HG03064 (cell line): ENCODE measurements around the gene CBR1.

Experiments
- ATAC-seq: cut with Tn5 transposase; IDR thresholded peaks from one replicate; pipeline ENCODE4 v1.9.1; 2021; ENCODE audit warnings: low read depth; ENCODE audit not compliant: unreplicated experiment

CBR1 gene

DNA sequence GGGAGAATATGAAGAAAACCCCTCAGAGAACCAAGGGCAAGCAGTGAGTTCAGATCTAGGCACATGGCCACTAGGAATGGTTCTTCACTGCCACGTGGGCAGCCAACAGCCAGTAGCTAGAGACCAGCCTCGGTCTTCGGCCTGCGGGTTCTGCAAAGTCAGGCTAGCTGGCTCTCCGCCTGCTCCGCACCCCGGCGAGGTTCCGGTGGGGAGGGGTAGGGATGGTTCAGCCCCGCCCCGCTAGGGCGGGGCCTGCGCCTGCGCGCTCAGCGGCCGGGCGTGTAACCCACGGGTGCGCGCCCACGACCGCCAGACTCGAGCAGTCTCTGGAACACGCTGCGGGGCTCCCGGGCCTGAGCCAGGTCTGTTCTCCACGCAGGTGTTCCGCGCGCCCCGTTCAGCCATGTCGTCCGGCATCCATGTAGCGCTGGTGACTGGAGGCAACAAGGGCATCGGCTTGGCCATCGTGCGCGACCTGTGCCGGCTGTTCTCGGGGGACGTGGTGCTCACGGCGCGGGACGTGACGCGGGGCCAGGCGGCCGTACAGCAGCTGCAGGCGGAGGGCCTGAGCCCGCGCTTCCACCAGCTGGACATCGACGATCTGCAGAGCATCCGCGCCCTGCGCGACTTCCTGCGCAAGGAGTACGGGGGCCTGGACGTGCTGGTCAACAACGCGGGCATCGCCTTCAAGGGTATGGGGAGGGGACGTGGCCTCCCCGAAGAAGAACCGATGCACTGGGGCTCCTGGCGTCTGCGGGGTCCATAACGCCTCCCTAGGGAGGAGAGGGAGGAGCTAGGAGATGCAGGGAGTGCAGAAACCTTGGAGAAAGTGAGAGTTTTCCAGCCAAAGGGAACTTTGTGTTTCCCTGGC, at the start of gene CBR1:
Gene CBR1, plus strand, starts transcription at position 312 of the 871 bp plus-strand sequence. Its CDS starts 92 bp downstream, at position 404.
- ATAC-seq = peak; percentile 97

DNA sequence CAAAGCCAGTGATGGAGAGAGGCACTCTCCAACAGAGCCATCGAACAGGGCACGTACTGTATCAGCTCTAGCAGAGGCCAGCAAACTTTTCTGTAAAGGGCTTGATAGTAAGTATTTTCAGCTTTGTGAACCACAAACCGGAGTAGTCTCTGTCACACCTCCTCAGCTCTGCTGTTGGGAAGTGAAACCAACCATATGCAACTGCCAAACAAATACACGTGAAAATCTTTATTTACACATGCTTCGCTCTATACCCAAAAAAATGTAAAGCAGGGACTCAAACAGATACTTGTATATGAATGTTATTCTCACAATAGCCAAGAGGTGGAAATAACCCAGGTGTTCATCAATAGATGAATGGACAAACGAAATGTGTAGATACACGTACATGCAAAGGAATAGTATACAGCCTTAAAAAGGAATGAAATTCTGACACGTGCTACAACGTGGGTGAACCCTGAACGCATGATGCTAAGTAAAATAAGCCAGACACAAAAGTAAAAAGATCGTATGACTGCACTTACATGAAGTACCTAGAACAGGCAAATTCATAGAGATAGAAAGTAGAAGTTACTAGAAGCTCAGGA, 48.5 kb upstream of the CBR1 start:
- ATAC-seq = no peak

DNA sequence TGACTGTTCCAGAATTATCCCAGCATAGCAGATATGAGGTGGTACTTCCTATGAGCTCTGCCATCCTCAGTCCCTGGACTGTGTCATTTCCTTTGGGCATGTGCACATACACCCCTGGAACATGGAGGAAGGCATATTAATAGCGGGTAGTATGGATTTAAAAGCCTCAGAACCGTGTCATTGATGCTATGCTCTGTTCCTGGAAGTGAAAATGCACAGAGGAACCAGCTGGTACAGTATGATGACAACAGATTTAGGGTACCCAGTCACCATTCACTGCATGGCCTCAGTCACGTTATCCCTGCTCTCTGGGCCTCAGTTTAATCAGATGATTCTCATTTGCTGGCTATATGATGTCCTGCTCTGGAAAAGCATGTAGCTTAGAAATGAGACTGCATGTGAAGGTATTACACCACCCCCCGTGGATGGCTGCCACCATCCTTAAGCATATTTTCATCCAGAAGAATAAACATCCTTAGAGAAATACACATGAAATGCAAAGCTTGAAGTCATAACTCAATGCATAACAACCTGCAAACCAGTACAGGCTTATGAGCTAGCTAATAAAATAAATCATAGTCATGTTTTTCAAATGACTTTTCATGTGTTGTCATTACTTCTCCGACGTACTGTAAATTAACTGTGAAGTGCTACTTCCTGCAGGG, 47.3 kb upstream of the CBR1 start:
- ATAC-seq = no peak

DNA sequence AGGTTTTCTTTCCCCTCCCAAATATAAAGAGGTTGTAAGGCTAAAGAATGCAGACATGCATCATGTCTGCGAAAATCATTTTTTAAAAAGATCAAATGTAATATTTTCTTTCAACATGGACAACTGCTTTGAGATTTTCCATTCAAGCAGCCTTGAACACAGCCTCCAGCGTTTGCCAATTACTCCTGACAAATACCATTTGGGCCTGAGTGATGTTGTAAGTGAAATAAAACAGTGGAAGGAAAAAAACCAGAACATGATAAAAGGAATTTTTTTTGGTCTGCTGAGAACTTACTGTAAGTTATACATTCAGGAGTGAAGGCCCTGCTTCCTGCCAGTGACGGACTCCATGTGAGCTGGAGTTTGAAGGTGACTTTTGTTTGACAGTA, 46.7 kb upstream of the CBR1 start:
- no peak for ATAC-seq

DNA sequence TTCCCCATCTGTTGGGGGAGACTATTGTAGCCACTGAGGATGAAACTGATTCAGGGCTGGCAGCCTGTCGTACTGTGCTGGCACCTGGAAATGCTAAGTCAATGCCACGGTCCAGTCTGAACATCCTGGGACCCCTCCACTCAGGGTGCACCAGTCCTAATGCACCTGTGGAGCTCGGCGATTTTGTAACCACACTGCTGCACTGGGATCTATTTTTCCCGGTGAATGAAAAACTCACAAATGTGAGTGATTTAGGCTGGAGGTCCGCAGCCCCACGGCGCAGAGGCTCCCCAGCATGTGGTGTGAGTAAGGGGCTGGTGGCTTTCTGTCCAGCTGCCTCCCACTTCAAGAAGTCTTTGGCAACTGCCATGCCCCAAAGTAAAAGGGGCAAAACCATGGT, 45.0 kb upstream of the CBR1 start:
- no peak for ATAC-seq

DNA sequence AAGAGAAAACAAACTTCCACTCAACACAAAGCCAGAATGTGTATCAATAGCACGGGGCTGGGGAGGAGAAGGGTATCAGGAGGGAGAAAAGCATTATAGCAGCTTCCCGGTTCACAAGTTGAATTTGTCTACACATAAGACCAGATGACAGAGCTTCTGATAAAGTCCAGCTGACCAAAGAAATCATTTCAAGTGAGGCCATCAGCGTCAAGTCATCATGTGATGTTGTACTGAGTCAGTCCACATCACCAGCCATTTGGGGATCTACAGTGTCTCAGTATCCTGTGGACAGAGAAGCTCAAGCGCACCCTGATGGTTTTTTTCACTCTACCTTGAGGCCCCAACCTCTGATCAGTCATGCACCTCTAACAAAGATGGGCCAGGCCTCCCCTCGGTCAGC, 42.5 kb upstream of the CBR1 start:
- ATAC-seq = no peak

DNA sequence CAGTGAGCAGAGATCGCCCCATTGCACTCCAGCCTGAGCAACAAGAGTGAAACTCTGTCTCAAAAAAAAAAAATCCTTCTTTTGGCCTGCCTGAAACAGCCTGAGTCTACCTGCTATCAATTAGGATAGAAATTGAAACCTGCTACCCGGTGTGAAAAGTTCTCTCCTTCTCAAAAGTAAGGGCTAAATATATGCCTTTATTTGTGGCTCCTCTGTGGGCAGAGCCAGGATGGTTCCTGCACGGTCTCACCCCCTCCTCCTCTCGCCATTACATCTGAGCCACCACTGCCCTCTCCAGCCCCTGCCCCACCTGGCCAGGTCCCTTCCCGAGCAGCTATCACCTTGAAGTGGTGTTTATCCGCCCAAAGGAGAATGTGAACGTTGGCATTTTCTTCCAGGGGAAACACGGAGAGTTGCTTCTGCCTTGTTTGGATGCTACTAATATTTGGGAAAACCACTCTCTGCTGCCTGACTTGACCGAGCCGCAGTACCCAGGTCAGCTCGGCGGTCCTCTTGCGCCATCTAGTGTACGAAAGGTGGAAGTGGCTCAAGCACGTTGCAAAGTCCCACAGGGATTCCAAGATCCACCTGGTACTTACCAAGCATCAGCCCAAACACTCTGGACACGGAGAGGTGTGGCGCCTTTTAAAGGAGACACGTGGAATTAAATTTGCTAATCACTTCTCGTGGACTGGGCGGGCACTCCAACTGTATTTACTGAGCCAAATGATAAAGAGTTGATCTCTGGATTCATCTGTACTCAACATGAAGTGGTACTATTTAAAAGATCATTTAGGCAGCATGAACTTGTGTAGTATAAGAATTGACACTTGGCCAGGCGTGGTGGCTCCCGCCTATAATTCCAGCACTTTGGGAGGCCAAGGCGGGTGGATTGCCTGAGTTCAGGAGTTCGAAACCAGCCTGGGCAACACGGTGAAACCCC, 41.4 kb upstream of the CBR1 start:
- ATAC-seq = no peak

DNA sequence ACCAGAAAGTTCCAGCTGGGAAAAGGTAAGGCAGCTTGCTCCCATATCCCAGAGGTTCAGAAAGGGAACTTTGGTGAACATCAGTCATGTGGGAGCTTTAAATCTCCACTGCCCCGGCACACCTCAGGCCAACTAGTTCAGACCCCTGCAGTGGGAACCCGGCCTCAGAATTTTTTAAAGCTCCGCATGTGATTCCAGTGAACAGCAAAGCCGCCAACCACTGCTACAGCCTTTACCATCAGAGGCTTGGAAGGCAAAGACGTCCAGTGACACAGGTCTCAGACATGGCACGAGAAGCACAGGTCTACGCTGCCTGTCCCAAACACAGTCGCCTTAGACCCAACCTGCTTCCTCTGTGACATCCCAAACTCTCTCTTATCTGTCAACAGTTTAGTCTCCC, 40.5 kb upstream of the CBR1 start:
- ATAC-seq = no peak

DNA sequence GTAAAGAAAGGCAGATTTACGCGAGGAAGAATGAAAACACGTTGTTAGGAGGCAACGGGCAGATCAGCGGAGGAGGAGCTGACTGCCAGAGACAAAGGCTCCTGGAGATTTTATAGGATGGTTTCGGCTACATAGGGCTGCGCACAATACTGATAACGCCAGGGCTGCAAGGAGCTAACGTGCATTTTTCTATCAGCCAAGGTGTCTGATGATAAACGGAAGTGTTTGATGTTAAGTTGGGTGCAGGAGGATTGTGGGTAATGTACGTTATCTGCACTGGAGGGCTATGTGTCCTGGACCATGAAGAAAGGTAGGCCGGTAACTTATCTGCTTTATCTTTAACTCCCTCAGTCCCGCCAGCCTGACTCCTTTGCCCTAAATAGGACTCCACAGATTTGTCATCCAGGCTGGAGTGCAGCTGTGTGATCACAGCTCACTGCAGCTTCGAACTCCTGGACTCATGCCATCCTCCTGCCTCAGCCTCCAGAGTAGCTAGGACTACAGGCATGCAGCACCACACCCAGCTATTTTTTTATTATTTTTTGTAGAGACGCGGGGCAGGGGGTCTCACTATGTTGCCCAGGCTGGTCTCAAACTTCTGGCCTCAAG, 39.1 kb upstream of the CBR1 start:
- ATAC-seq = no peak

DNA sequence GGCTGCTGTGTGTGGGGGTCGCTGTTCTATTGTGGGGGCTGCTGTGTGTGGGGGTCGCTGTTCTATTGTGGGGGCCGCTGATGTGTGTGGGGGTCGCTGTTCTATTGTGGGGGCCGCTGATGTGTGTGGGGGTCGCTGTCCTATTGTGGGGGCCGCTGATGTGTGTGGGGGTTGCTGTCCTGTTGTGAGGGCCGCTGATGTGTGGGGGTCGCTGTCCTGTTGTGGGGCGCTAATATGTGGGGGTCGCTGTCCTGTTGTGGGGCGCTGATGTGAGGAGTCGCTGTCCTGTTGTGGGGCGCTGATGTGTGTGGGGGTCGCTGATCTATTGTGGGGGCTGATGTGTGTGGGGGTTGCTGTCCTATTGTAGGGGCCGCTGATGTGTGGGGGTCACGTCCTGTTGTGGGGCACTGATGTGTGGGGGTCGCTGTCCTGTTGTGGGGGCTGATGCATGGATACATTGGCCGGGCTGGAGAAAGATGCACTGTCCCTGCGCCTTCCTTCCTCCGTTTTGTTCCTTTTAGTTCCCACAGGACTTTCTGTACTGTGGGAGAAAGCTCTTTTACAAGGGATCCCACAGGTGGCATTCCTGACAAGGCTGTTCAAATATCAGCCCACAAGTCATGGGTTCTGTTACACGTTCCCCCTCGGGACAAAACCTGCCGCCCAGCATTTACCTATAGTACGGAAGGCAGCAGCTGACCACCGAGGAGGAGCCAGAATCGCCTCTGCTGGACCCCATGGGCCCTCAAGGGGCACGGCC, 37.0 kb upstream of the CBR1 start:
- no peak for ATAC-seq

DNA sequence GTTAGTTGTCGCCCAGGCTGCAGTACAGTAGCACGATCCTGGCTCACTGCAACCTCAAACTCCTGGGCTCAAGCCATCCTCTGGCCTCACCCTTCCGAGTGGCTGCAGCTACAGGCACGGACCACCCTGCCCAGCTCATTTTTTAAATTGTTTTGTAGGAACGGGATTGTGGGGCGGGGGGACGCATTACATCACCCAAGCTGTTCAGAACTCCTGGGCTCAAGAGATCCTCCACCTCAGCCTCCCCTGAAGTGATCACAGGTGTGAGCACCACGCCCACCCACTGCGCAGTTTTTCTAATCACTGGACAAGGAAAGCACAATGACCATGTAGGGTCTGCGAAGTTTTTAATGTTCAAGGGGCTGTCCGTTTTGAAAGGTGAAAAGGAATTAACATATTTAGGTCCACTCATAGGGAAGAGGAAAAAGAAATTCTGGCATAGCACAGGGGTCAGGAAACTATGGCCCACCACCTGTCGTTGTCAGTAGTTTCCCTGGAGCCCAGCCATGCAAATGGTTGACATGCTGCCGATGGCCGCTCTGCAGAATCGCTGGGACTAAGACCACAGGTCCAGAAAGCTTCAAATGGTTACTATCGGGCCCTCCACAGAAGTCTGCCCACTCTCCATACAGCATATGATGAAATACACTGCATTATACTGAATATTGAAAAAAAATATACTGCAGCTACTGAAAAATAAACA, 35.5 kb upstream of the CBR1 start:
- no peak for ATAC-seq

DNA sequence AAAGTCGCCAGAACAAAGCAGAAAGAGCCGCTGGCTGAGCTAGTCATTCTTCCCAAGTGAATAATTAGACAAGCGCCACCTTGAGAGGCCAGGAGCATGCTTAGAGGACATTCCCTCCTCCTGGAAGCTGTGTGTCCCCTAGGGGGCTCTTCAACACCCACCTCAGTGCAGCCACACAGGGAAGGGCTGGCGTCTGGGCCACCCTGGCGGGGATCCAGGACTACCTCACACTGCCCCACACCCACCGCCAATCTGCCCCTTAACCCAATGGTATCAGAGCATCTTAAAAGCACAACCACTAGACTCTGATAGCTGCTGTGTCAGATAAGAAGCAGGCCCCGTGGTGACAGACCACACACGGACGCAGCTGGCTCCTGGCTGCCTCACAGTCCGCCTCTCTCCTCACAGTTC, 34.4 kb upstream of the CBR1 start:
- no peak for ATAC-seq

DNA sequence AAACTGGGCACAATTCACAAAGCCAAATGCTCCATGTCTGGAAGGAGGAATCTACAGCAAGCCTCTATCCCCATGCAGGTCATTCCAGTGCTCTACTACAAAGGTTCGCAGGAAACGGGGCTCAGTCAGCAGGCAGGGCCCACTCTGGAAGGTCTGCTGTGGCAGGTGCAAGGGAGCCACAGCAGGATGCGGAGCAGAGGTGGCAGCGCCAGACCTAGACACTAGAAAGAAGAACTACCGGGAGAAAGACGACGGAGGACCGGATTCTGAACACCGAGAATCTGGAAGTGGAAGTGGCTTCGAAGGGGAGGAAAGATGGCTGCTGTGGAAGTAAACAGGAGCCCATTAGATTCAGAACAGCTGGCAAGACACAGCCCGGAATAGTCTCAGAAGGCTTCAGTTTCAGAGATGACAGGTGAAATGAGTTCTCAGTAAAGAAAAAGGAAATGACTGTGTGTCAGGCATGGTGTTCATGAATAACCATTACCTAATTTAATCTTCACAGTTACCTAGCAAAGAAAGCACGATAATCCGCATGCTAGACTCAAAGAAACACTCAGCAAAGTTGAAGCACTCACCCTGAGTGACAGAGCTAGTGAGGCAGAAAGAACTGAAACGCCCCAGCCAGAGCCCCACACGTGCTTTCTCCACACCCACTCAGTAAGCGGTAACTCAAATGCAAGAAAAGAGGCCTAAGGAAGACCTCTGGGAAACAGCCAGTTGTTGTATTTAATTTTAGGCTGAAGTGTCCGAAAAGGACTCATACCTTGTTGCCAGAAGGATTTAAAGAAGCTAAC, 30.9 kb upstream of the CBR1 start:
- ATAC-seq = no peak

DNA sequence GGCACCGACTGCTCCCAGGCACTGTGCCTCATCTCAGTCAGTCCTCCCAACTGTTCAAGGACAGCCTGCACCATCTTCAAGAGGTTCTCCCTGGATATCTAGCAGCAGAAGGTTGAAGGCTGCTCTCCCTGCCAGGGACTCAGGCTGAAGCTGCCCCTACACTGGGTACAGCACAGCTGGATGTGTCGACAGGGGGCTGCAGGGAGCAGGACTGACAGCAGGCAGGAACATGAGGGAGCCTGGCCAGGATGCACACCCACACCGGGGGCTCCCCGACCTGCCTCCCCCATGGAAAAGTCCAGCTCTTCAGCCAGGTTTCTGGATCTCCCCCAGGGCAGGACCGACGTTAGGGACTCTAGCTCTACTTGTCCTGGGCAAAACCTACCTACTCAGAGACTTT, 30.0 kb upstream of the CBR1 start:
- no peak for ATAC-seq

DNA sequence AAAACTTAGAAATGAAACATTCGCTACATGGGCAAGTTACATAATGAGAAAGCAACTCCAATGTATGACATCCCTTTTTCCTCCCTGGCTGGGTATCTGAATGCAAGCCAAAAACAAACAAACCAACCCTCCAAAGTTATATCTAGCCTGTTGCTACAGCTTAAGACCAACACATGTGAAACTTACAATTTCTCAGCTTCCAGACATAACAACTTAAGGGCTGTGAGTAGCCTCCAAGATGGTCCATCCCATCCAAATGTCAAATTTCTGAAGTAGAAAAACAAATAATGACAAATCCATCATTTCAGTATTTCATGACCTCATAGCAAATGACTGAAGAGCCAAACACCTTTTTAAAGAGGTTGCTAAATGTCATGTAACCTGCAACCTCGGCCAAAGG, 29.4 kb upstream of the CBR1 start:
- ATAC-seq = no peak

DNA sequence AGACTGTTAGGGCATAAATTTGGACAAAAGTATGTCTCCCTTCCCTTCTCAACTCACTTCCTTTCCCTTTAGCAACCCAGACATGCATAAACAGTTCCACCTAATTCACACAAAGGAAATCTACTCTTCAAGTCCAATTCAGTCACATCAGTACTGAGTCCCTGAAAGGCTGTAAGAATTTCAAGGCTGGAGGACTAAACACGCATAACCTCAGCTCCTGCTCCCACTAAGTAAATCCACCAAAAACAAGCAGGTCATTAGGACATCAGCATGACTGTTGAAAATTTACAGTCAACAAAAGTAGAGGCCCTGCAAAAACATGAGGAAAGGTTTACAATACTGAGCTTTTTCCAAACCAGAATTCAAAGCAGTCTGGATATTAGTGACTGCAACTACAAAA, 27.9 kb upstream of the CBR1 start:
- no peak for ATAC-seq

DNA sequence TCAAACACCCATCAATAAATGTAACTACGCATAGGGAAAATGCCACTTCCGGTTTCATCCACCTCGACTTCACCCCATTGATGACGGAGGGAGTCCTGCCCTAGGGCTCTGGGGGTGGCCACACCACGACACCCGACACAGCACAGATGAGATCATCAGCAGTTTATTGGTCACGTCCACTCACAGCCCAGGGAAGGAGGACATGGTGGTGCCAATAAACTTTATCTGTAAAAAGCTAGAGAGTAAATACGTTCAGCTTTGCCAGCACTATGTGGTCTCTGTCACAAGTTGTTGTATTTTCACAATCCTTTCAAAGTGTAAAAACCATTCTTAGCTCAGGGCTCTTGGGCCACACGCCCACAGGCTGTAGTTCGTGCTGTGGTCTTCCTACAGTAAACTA, 25.8 kb upstream of the CBR1 start:
- no peak for ATAC-seq

DNA sequence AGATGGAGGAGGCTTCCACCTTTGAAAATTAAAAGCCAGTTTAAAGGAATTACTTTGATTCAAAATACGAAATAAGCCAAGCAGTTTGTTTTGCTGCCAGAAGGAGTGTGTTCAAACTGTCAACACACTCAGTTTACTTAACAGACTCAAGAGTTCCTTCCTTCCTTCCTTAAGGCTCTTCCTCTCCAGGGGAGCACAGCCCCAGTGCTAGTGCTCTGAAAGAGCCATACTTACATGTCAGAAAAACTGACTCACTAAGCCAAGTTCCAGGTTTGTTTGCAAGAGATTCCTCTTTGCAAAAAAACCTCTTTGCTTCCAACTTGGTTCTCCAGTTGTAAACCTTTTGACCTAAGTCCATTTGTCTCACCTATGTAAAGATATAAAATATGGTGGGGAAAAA, 23.8 kb upstream of the CBR1 start:
- ATAC-seq = no peak
